Uterus (tissue), 4 donors: Measurements from ENCODE around the gene IER3. TPM values are rescaled to one million over a fixed set of nuclear protein-coding genes. Genes with fewer than 3 reads are reported as not detected.

ENCODE experiments used
- DNase-seq, 2 donors: peaks; one replicate each; pipeline ENCODE4 v3.0.0-alpha.2; 2019 to 2020
- H3K27ac ChIP-seq, 2 donors: fragments of 200-600 bp; sonication (generic); 1 replicate in 1 of 2; 2 replicates in 1 of 2; pipeline ENCODE4 v1.5.1; 2016 to 2018
- H3K27me3 ChIP-seq, 2 donors: fragments of 200-600 bp; sonication (generic); one replicate each; pipeline ENCODE4 v1.5.1; 2018 to 2019; ENCODE audit warnings: control low read depth in 1 of 2
- H3K36me3 ChIP-seq, 2 donors: fragments of 200-600 bp; sonication (generic); one replicate each; pipeline ENCODE4 v1.5.1; 2019; ENCODE audit warnings: control low read depth in 1 of 2
- H3K4me1 ChIP-seq, 2 donors: fragments of 200-600 bp; sonication (generic); one replicate each; pipeline ENCODE4 v1.5.1; 2018 to 2019; ENCODE audit warnings: control low read depth in 1 of 2
- H3K4me3 ChIP-seq, 2 donors: fragments of 200-600 bp; sonication (generic); 1 replicate in 1 of 2; 2 replicates in 1 of 2; pipeline ENCODE4 v1.5.1; 2018 to 2019; ENCODE audit warnings: mild to moderate bottlenecking in 1 of 2
- H3K9me3 ChIP-seq, 2 donors: fragments of 200-600 bp; sonication (generic); one replicate each; pipeline ENCODE4 v1.5.1; 2019; ENCODE audit warnings: control low read depth in 1 of 2
- POLR2A ChIP-seq, 2 donors: fragments of 450-650 bp; IDR thresholded peaks; one replicate each; pipeline ENCODE4 v1.6.1; 2016; ENCODE audit warnings: antibody characterized with exemption in 2 of 2, mild to moderate bottlenecking in 1 of 2, moderate library complexity in 1 of 2
- intact Hi-C: fragments of 100-400 bp; cut with DNase I; formaldehyde crosslinking; loops from one replicate; pipeline ENCODE4 v1.15.1; 2023; ENCODE audit warnings: low total_unique reads
- total RNA-seq, 4 donors: library from RNA; depleted of rRNA in 3 of 4; stranded (reverse); fragments of >200 nt in 3 of 4; gene quantifications; one replicate each; pipeline versions ENCODE4 v1.1.0 to v1.2.4, GENCODE V29; 2014 to 2023
- TF ChIP-seq, protein P1 (sequence below), 4 experiments: fragments of 200-600 bp in 2 of 4; fragments of 450-650 bp in 2 of 4; sonication (generic) in 2 of 4; IDR thresholded peaks; one replicate each; pipeline ENCODE4 v1.5.1; 2016 to 2019; ENCODE audit warnings: antibody characterized with exemption in 4 of 4, mild to moderate bottlenecking in 2 of 4, moderate library complexity in 1 of 4
- donor health status: DM: yes; HTN: yes; CAD: no.

IER3 gene
- total RNA-seq, 4 donors from 2014 or later = 0.88 to 23.8 (median 10.4) TPM

GRCh38 chr6:30775104-30775503 is 30.8 kb upstream of the IER3 start:
- DNase-seq = no peak
- H3K4me1 ChIP-seq = peaks cover 7 to 13% of the 10 kb centered on the region in 2 donors
- no peak for TF ChIP-seq POLR2A (IDR thresholded peaks at IDR 0.05)
- TF ChIP-seq, protein P1, sequence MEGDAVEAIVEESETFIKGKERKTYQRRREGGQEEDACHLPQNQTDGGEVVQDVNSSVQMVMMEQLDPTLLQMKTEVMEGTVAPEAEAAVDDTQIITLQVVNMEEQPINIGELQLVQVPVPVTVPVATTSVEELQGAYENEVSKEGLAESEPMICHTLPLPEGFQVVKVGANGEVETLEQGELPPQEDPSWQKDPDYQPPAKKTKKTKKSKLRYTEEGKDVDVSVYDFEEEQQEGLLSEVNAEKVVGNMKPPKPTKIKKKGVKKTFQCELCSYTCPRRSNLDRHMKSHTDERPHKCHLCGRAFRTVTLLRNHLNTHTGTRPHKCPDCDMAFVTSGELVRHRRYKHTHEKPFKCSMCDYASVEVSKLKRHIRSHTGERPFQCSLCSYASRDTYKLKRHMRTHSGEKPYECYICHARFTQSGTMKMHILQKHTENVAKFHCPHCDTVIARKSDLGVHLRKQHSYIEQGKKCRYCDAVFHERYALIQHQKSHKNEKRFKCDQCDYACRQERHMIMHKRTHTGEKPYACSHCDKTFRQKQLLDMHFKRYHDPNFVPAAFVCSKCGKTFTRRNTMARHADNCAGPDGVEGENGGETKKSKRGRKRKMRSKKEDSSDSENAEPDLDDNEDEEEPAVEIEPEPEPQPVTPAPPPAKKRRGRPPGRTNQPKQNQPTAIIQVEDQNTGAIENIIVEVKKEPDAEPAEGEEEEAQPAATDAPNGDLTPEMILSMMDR (IDR thresholded peaks at IDR 0.05) = no peak
- no peaks in the 10 kb centered on the region for H3K9me3 ChIP-seq
- H3K36me3 ChIP-seq = no peaks in the 10 kb centered on the region
- H3K27me3 ChIP-seq = no peaks in the 10 kb centered on the region
- no peak overlapping the region for H3K27ac ChIP-seq
- H3K4me3 ChIP-seq = no peak overlapping the region
- intact Hi-C loops = no loop called here

DNA sequence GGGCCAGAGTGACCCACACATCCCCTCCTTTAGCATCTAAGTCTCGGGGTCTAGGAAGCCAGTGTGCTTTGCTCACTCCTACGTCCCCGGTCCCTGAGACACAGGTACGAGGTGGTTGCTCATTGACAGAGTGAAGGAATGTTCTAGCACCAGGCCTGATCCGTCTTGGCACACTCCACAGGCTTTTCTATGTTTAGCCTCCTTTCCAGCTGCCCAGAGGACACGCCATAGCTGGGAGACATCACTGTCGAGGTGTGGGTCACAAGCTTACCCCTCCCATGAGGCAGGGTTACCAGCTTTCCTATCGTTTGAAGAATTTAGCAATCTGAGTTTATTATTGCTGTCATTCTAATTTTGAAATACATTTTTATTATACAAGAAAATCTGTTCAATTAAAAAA is 30.4 kb upstream of the IER3 start:
- intact Hi-C loops = no loop called here
- no peak for DNase-seq
- TF ChIP-seq, protein P1 (IDR thresholded peaks at IDR 0.05) = no peak
- no peak for TF ChIP-seq POLR2A (IDR thresholded peaks at IDR 0.05)

DNA sequence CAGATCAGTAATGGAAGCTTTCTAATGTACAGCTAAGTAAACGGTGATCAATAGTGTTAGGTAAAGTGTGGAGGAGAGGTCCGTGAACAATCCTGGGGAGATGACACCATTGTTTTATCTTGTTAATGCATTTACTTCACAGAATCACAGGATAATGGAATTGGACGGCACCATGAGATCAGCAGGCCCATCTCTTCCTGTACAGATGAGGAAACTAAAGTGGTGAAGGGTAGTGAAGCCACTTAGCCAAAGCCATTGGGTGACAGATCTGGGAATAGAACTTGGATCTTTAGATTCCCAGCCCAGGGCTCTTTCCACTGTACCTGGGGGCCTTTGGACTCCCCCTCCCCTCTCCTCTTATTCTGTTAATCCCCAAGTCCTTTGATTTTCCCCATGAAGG is 26.2 kb upstream of the IER3 start:
- Histone ChIP-seq H3K4me1 (peaks cover 3 to 11% of the 10 kb centered on the region in 2 donors), H3K27ac (peak overlapping the region; percentile 88 to 89), H3K9me3 (no peaks in the 10 kb centered on the region), H3K27me3 (no peaks in the 10 kb centered on the region), H3K36me3 (no peaks in the 10 kb centered on the region), H3K4me3 (no peak overlapping the region)
- DNase-seq = no peak
- intact Hi-C loops = no loop called here
- TF ChIP-seq POLR2A (IDR thresholded peaks at IDR 0.05) = no peak
- TF ChIP-seq, protein P1 (IDR thresholded peaks at IDR 0.05) = no peak

More for the DNA sequence above, 30.4 kb upstream of the IER3 start:
- no peak overlapping the region for H3K4me3 ChIP-seq
- H3K27me3 ChIP-seq = no peaks in the 10 kb centered on the region
- no peaks in the 10 kb centered on the region for H3K36me3 ChIP-seq
- H3K27ac ChIP-seq = peak overlapping the region in 1 of 2 donors; percentile 22
- H3K4me1 ChIP-seq = peaks cover 3 to 9% of the 10 kb centered on the region in 2 donors
- H3K9me3 ChIP-seq = no peaks in the 10 kb centered on the region

- intact Hi-C loops = loop anchor here (5.0 kb wide), 1 partner anchor 932 kb away; the partner anchor contains the start of gene ABHD16A
- Histone ChIP-seq H3K4me1 (peaks cover 3 to 11% of the 10 kb centered on the region in 2 donors), H3K27ac (peak overlapping the region; percentile 88 to 89), H3K36me3 (no peaks in the 10 kb centered on the region), H3K27me3 (no peaks in the 10 kb centered on the region), H3K9me3 (no peaks in the 10 kb centered on the region), H3K4me3 (no peak overlapping the region)
- DNase-seq = no peak
- TF ChIP-seq, protein P1 (IDR thresholded peaks at IDR 0.05) = no peak
- TF ChIP-seq POLR2A (IDR thresholded peaks at IDR 0.05) = no peak
Measured at GRCh38 chr6:30769853-30770524, 25.6 kb upstream of the IER3 start.

- peak overlapping the region; percentile 88 to 89 for H3K27ac ChIP-seq
- H3K27me3 ChIP-seq = no peaks in the 10 kb centered on the region
- peak; percentile 83 to 88 for DNase-seq
- peaks cover 3 to 11% of the 10 kb centered on the region in 2 donors for H3K4me1 ChIP-seq
- no peaks in the 10 kb centered on the region for H3K9me3 ChIP-seq
- intact Hi-C loops = loop anchor here (5.0 kb wide), 1 partner anchor 933 kb away; the partner anchor contains the start of gene ABHD16A
- no peak for TF ChIP-seq POLR2A (IDR thresholded peaks at IDR 0.05)
- TF ChIP-seq, protein P1 (IDR thresholded peaks at IDR 0.05) = no peak
- H3K36me3 ChIP-seq = no peaks in the 10 kb centered on the region
- H3K4me3 ChIP-seq = no peak overlapping the region
Measured at GRCh38 chr6:30769088-30769852, 24.9 kb upstream of the IER3 start.
